ENCODE results near the gene TKT.

Gene TKT

DNA sequence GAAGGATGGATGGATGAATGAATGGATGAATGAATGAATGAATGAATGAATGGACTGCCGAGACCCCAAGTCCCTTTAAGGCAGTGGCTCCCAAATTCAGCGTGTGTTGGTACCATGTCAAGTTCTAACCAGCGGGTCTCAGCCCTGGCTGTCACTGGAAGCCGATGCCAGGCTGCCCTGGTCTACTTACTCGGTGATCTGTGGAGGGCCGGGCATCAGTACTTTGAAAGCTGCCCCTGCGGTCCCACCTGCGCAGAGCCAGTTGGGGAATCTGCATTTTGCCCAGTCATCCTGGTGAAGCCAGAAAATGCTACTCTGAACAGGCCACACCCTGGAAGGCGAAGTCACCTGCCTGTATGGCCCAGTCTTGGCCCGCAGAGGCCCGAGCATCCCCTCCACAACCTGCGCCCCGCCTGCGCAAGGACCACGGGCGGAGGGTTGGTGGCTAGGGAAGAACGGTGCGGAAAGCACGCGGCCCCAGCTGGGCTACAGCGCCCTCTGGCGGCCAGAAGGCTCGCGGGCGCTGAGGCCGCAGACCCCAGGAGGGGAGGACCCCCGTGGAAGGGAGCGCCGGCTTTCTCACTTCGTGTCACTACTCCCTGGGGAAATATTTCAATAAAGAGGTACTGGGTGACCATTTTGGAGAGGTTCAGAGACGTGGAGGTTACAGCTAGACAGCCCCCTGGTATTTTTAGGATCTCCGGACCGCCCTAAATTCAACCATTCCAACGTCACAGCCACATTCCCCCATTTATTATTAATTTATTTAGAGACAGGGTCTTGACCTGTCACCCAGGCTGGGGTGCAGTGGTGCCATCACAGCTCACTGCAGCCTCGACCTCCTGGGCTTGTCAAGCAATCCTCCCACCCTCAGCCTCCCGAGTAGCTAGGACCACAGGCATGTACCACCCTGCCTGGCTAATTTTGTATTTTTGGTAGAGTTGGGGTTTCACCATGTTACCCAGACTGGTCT lies 59.9 kb downstream of the TKT start:
- peak; percentile 38 for DNase-seq (ENCODE audit: low read depth)

DNA sequence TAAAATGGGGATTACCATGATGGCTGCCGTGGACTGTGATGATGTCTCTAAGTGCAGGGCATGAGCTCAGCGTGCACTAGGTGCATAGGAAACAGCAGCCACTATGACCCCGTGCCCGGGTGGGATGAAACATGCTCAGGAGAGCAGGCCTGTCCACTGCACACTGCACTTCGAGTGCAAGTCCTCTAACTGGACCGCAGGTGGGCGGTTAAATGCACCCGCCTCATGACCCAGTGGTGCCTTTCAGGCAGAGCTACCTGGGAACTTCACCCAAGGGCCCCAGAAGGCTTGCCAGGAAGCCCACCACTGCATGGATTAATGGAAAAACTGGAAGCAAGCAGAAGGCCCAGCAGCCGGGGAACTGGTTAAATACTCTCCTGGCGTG lies 60.8 kb downstream of the TKT start:
- DNase-seq (ENCODE audit: low read depth), result no peak

DNA sequence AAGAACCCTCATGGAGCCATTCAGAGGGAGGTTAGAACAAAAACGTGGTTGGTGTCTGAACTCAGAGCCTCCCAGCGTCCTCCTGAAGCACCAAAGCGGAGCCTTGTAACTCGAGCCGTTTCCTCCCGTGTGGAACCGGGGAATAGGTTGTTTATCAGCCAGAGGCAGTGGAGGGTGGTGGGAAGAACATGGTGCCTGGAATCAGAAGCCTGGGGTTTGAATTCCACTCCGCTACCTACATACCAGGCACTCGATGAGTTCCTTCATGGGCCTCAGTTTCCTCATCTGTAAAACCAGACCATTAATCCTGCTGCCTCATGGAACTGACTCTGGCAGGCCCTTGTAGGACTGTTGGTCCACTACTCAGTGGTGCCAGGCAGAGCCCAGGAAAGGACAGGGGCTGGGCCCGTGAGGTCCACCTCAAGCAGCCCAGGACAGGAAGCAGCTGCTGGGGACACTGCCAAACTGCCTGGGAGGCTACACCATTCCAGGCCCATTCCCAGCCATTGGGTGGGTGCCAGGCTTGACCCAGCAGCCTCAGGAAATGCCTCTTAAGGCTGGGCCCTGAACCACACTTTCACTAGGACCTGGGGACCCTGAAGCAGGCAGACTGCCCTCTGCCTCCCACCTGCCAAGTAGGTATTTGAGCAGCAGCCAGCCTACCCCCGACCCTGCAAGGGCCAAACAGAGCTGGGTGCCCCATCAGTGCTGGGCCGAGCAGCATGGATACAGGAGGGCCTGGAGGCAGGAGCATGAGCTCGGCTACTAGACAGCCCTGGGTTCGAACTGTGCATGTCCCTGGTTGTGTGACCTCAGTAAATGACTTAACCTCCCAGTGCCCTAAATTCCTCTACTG lies 61.4 kb downstream of the TKT start:
- DNase-seq (ENCODE audit: low read depth), result no peak

DNA sequence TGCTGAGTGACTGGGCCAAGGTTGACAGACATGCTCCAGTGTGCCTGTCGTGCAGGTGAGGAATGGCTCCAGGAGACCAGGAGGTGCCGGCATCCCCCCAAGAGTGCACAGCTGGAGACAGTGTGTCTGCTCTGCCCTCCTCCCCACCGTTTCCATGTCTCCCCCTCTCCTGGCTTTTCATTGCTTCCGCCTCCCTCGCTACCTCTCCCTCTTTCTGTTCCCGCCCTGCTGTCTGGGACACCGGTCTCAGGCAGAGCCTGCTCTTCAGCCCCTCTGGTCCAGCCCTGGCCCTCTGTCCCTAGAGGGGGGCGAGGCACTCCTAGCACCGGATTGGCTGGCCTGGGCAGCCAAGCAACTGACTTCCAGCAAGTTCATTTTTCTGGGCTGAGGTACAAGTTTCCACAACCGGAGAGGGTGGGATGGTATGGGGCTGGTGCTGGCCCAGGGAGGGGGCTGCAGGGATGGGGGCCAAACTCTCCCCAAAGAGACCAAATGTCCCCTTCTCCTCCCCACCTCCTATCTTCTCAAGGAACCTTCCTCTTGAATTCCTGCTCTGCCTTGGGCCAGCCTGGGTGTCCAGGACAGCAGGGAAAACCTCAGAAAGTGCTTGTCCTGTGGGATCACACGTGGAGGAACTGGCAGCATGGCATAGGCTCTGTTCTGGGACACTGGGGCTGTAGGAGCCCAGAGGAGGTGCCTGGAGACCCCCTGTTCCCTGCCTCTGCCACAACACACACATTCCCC lies 62.2 kb downstream of the TKT start:
- no peak for DNase-seq (ENCODE audit: low read depth)

DNA sequence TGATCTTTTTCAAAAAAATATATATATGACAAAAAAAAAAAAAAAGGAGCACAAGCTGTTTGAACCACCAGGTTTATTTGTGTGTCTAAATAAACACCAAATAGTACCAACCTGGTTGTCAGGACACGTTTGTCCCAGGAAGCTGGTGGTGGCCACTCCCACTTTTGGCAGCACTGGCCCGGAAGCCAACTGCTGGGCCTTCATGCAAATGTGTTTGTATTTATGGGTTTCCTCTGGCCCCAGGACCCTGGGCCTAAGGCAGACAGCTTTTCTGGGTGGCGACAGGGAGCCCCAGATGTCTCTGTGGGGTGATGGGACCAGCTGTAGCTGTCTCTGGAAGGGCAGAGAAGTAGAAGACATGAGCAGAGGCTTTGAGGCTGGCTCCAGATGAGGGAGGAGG lies 63.2 kb downstream of the TKT start:
- DNase-seq (ENCODE audit: low read depth), result no peak

DNA sequence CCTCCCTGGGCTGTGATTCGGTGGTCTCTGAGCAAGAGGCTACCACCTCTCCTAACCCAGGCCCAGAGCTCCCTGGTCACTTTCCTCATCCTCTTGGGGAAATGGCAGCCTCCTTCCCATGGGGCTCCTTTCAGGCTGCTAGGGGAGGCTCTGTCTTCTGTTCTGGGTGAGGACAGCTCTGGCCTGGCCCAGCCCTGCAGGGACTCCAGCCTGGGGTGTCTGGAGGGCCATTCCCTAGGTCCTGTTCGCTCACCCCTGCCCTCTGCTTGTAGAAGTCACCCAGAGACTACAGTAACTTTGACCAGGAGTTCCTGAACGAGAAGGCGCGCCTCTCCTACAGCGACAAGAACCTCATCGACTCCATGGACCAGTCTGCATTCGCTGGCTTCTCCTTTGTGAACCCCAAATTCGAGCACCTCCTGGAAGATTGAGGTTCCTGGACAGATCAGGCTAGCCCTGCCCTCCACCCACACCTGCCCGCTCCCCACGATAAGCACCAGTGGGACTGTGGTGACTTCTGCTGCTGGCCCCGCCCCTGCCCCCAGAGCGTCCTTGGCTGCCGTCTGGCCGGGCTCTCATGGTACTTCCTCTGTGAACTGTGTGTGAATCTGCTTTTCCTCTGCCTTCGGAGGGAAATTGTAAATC lies 63.9 kb downstream of the TKT start:
- DNase-seq (ENCODE audit: low read depth), result no peak

DNA sequence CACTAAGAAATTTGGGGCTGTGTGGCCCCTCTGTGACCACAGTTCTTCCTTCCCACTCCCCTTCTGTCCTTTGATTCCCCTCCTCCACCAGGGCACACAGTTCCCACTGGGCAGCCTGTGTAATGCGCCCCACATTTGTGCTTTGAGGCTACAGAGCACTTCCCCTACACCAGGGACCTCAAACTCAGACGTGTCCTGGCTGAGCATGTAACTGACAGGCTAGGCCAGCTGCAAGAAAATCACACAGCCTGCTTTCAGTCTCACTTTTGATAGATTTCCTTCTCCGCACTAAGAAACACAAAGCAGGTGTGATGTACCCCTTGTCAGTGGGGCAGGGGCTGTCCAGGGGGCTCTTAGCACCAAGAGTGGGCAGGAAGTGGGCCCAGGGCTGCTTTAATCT lies 65.2 kb downstream of the TKT start:
- no peak for DNase-seq (ENCODE audit: low read depth)

DNA sequence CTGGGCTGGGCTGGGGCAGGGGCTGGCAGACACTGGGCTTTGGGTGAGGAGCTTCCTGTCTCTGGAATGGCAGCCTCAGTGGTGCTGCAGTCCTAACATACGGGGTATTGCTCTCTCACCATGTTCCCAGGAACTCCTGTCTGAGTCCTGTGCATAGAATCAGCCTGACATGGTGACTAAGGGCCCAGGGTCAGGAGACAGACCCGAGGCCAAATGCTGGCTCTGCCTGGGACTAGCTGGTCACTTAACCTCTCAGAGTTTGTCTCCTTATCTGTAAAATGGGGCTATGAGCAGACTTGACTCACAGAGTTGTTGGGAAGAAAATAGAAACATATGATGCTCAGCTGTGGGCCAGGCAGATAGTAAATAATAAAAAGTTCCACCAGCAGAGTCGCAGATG lies 66.5 kb downstream of the TKT start:
- no peak for DNase-seq (ENCODE audit: low read depth)

DNA sequence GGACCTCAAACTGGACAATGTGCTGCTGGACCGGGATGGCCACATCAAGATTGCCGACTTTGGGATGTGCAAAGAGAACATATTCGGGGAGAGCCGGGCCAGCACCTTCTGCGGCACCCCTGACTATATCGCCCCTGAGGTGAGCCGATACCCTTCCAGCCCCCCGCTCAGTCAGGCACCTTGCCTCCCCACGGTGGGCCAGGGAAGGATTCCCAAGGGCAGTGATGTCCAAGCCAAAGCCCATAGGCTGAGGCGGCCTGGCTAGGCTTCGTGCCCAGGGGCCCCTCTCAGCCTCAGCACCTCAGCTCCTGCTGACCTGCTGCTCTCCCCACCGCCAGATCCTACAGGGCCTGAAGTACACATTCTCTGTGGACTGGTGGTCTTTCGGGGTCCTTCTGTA lies 67.1 kb downstream of the TKT start:
- DNase-seq (ENCODE audit: low read depth), result no peak

DNA sequence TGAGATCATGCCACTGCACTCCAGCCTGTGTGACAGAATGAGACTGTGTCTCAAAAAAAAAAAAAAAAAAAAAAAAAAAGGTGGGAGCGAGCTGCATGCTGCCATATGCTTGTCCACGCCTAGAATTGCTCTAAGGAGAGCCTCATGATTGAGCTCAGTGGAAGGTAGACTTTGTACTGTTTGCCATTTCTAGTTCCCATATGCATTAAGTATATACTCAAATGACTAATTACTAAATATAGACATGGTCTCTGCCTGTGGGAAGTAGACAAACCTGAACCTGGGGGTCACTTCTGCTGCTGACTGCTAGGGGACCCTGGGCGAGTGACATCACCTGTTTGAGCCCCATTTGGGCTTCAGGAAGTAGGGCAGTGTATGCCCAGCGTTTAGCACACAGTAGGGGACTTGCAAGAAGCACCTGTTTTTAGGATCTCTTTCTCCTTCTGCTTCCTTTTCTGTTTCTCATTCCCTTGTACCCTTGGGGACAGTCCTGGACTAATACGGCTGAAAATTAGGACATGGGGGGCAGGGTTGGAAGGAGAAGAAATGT lies 67.6 kb downstream of the TKT start:
- DNase-seq (ENCODE audit: low read depth), result no peak

DNA sequence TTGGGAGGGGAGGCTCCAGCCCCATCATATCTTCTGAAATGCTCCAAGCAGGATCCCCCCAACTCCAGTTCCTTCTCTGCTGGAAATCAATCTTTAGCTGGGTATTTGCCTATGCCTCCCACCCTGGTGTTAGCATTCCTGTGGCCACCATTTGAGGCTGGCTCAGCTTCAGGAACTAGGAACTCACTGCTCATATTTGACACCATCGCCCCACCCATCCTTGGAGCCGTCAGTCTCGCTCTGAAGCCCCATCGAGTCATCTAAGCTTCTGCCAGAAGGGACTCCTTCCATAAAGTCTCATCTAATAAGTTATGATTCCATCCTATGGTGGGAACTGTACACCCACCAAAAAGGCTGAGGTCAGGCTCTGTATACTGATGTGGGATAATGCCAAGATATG lies 68.4 kb downstream of the TKT start:
- no peak for DNase-seq (ENCODE audit: low read depth)

DNA sequence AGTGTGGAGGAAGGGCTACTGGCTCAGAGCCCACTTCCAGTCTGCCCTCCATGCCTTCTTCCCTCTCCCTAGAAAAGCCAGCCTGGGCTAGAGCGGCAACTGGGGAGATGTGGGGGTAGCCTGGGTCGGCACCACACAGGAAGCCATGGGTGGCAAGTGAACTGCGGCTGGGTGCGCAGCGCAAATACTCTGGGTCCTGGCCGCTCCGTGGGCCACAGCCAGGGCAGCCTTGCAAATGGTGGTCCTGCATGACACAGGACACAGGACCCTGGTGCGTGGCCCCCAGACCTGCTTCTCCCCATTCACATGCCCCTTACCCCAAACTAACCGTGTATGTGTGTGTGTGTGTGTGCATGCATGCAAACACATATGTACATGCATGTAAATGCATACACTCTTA lies 69.1 kb downstream of the TKT start:
- DNase-seq (ENCODE audit: low read depth), result no peak

DNA sequence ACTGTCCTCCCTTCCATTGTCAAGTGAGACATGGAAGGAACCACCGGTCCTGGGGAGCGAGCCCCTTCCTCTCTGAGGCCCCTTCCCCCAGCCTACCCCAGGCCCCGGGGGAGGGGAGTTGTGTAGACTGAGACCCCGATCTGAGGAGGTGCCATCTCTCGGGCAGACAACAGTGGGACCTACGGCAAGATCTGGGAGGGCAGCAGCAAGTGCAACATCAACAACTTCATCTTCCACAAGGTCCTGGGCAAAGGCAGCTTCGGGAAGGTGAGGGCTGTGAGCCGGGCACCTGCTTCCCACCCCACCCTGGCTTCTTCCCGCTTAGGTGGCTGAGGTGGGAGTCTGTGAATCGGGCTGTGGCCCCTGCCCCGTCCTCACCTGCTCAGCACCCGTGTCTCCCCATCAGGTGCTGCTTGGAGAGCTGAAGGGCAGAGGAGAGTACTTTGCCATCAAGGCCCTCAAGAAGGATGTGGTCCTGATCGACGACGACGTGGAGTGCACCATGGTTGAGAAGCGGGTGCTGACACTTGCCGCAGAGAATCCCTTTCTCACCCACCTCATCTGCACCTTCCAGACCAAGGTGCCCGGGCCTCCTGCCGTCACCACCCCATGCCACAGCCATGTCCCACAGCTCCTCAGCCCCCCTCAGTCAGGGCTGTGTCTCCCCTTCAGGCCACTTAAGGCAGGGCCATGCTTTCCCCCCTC lies 69.9 kb downstream of the TKT start:
- DNase-seq (ENCODE audit: low read depth), result no peak

DNA sequence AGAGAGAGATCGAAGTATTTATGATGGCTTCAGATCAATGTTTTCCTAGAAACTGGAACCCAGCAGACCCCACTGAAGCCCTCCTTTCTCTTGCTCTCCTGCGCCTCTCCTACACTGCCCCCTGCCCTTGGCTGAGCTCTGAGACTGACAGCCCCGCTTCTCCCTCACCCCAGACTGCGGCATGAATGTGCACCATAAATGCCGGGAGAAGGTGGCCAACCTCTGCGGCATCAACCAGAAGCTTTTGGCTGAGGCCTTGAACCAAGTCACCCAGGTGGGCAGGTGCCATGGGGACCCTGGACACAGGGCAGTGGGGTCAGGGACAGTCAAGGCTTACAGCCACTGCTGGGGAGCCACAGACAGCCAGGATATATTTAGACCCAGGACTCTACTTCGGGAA lies 71.1 kb downstream of the TKT start:
- DNase-seq (ENCODE audit: low read depth), result no peak

DNA sequence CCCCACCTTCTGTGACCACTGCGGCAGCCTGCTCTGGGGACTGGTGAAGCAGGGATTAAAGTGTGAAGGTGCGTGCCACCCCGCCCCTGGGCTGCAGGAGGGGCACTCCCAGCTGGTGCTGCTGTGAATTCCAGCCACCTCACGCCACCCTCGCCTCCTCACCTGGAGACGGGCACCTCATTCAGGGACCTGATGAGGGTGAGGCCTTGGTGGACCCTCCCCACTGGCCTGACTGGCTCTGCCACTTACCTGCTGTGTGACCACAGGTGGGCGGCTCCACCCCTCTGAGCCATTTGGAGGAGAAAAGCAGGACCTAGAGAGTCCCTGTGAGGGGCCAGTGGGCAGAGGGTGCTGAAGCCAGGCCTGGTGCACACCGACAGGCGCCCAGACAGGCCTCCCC lies 72.3 kb downstream of the TKT start:
- no peak for DNase-seq (ENCODE audit: low read depth)

DNA sequence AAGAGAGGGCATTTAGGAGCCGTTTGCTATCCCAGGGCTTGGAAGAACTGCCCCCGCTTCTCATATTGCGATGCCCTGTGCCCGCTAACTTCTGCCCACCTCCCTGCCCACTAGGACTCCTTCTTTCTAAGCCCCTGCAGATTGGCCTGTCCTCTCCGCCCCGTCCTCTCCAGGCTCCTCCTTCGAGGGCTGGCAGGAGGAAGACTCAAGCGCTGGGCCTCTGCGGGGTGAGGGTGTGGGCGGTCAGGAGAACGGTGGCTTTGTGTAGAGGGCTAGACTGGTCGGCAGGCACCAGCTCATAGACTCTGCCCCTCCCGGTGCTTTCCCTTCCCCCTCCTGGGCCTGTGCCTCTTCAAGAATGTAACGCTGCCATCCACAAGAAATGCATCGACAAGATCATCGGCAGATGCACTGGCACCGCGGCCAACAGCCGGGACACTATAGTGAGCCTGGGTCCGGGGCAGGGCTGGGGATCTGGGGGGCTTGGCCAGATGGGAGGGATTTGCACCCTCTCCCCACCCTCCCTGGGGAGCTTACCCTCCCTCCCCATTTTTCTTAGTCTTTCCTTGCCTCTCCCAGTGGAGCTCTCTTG lies 73.0 kb downstream of the TKT start:
- DNase-seq (ENCODE audit: low read depth), result no peak

DNA sequence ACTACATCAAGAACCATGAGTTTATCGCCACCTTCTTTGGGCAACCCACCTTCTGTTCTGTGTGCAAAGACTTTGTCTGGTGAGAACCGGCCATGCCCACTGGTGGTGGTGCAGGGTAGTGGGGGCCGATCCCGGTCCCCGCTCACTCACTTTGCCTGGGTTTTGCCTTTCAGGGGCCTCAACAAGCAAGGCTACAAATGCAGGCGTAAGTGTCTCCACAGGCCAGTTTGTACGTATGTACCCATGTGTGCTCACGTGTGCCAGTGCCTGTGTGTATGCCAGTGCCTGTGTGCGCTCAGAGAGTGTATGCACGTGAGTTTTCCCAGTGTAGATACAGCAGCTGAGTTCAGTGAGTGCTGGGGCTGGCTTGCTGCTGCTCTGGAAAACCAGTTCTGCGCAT lies 74.3 kb downstream of the TKT start:
- DNase-seq (ENCODE audit: low read depth), result no peak

DNA sequence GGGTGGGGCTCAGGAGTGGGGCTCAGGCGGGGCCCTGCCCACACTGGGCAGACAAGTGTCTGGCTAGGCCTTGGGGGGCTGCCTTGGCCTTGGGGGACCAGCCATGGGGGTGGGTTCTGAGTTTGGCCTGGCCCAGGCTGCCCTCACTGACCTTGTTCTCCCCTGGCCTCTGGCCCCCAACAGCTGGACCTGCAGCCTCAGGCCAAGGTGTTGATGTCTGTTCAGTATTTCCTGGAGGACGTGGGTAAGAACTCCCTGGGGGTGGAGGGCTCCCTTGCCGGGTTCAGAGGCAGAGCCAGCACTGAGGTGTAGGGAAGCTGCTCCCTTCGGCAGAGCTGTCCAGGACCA lies 74.8 kb downstream of the TKT start:
- no peak for DNase-seq (ENCODE audit: low read depth)

DNA sequence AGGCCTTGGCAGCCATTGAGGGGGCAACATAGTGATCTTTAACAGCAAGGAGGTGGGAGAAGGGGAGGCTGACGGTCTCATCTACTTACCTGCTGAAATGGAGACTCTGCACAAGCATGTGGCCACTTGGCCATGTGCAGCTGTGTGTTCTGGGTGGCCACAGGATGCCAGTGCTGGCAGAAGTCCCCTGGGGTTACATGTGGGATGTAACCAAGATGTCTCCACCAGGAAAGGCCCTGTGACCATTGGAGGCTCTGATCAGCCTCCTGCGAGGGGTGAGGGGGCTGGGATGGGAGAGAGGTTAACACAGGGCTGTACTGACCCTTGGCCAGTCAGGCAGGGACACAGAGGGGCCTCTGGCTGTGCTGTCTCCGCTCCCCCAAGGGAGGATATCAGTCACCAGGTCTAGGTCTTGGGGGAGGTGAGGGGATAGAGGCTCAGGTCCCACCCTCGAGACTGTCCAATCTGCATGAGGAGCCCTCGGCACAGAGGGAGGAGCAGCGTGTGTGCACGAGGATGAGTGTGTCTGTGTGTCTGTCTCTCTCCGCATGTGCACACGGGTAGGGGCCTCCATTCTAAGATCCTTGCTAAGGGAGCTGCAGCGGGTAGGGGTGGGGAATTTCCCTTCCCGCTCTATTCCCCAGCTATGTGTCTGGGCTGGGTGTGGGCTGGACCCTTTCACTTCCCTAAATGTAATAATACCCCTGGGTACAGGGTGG lies 75.4 kb downstream of the TKT start:
- no peak for DNase-seq (ENCODE audit: low read depth)

DNA sequence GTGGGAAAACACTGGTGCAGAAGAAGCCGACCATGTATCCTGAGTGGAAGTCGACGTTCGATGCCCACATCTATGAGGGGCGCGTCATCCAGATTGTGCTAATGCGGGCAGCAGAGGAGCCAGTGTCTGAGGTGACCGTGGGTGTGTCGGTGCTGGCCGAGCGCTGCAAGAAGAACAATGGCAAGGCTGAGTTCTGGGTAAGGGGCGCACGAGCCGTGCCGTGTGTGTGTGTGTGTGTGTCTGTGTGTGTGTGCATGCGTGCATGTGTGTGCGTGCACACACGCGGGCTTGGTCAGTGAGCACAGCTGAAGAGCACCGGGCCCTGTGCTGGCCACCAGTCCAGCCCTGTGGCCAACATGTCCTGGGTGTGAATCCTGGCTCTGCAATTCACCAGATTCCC lies 76.2 kb downstream of the TKT start:
- no peak for DNase-seq (ENCODE audit: low read depth)

Measured in activated T-cell treated with anti-CD3 and anti-CD28 coated beads for 24 hours (primary cell).